ENCODE results near the gene UGCG. TPM values are rescaled to one million over a fixed set of nuclear protein-coding genes. Genes with fewer than 3 reads are reported as not detected.

UGCG gene
- total and polyA plus RNA-seq, 10 of the 15 experiments (the other 5 are each of a cell fraction or from before 2014, with no cell fraction given), result 21.7 to 96.6 (median 48.9) TPM

DNA sequence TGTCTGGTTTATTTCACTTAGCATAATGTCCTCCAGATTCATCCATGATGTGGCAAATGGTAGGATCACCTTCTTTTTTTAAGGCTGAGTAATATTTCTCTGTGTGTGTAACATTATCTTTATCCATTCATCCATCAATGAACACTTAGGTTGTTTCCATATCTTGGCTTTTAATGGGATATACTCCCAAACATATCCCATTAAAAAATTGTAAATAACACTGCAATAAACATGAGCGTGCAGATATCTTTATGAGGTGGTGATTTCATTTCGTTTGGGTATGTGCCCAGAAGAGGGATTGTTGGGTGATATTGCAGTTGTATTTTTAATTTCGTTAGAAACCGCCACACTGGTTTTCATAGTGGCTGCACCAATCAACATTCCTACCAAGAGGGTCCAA is 36.2 kb upstream of the UGCG start:
- ChIA-PET CTCF (interaction anchor here (0.7 kb wide), 1 partner anchor 27 kb away, joined by 3 read pairs; no protein-coding TSS in a partner anchor), POLR2A (no interaction called here), RAD21 (ENCODE audit: unreplicated experiment) (no interaction called here), SMC1A (ENCODE audit: uncharacterized antibody, unreplicated experiment) (no interaction called here)
- Histone ChIP-seq H3K4me2 (ENCODE audit: control insufficient read depth, insufficient read depth) (no peak overlapping the region), H3K4me3 (no peak overlapping the region), H3K79me2 (ENCODE audit: control insufficient read depth, insufficient read depth, low read length) (no peaks in the 10 kb centered on the region), H3K9me3 (replicated peaks; ENCODE audit: control insufficient read depth, insufficient read depth, low read length) (no peaks in the 10 kb centered on the region), H4K20me1 (ENCODE audit: control insufficient read depth, insufficient read depth) (no peaks in the 10 kb centered on the region), H3K9ac (ENCODE audit: control insufficient read depth, insufficient read depth, low read length) (no peak overlapping the region), H3K4me1 (ENCODE audit: control insufficient read depth, insufficient read depth, low read length) (no peaks in the 10 kb centered on the region), H2AFZ (ENCODE audit: control insufficient read depth, low read depth, low read length) (no peak overlapping the region), H3K27ac (ENCODE audit: control insufficient read depth, insufficient read depth) (no peak overlapping the region), H3K36me3 (ENCODE audit: control insufficient read depth in 2 of 2, insufficient read depth in 2 of 2, low read length in 1 of 2) (no peaks in the 10 kb centered on the region), H3K27me3 (replicated peaks in 1 of 2; ENCODE audit: control insufficient read depth in 2 of 2, insufficient read depth in 2 of 2, low read length in 1 of 2) (no peaks in the 10 kb centered on the region)
- DNase-seq (ENCODE audit: low read depth, low spot score) (no peak), ATAC-seq (no peak), FAIRE-seq (no peak)
- intact Hi-C loops (cut with micrococcal nuclease; ENCODE audit: unreplicated experiment), result no loop called here
- BruUV-seq (replicated peaks), result no TSS peak
- in situ Hi-C loops (cut with MboI), result no loop called here
- TF ChIP-seq PAX5 (IDR thresholded peaks at IDR 0.05; ENCODE audit: borderline replicate concordance, low read depth, low read length) (no peak), SMC3 (IDR thresholded peaks at IDR 0.05; ENCODE audit: borderline replicate concordance, low read length) (no peak), CHD4 (IDR thresholded peaks at IDR 0.05) (no peak), LARP7 (IDR thresholded peaks at IDR 0.05) (no peak), TBL1XR1 (IDR thresholded peaks at IDR 0.05; ENCODE audit: low read depth, low read length) (no peak), TCF12 (IDR thresholded peaks at IDR 0.05; ENCODE audit: low read depth, low read length) (no peak), JUNB (IDR thresholded peaks at IDR 0.05) (no peak), CREM (IDR thresholded peaks at IDR 0.05; ENCODE audit: low read depth) (no peak), BACH1 (IDR thresholded peaks at IDR 0.05; ENCODE audit: borderline replicate concordance) (no peak), CREB1 (IDR thresholded peaks at IDR 0.05; ENCODE audit: low read depth) (no peak), GATAD2B (conservative IDR thresholded peaks at IDR 0.05; ENCODE audit: low read depth) (no peak)
- TF ChIP-seq, protein P1, sequence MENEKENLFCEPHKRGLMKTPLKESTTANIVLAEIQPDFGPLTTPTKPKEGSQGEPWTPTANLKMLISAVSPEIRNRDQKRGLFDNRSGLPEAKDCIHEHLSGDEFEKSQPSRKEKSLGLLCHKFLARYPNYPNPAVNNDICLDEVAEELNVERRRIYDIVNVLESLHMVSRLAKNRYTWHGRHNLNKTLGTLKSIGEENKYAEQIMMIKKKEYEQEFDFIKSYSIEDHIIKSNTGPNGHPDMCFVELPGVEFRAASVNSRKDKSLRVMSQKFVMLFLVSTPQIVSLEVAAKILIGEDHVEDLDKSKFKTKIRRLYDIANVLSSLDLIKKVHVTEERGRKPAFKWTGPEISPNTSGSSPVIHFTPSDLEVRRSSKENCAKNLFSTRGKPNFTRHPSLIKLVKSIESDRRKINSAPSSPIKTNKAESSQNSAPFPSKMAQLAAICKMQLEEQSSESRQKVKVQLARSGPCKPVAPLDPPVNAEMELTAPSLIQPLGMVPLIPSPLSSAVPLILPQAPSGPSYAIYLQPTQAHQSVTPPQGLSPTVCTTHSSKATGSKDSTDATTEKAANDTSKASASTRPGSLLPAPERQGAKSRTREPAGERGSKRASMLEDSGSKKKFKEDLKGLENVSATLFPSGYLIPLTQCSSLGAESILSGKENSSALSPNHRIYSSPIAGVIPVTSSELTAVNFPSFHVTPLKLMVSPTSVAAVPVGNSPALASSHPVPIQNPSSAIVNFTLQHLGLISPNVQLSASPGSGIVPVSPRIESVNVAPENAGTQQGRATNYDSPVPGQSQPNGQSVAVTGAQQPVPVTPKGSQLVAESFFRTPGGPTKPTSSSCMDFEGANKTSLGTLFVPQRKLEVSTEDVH (IDR thresholded peaks at IDR 0.05; ENCODE audit: low read depth, partially characterized antibody), result no peak
- TF ChIP-seq, protein P2, sequence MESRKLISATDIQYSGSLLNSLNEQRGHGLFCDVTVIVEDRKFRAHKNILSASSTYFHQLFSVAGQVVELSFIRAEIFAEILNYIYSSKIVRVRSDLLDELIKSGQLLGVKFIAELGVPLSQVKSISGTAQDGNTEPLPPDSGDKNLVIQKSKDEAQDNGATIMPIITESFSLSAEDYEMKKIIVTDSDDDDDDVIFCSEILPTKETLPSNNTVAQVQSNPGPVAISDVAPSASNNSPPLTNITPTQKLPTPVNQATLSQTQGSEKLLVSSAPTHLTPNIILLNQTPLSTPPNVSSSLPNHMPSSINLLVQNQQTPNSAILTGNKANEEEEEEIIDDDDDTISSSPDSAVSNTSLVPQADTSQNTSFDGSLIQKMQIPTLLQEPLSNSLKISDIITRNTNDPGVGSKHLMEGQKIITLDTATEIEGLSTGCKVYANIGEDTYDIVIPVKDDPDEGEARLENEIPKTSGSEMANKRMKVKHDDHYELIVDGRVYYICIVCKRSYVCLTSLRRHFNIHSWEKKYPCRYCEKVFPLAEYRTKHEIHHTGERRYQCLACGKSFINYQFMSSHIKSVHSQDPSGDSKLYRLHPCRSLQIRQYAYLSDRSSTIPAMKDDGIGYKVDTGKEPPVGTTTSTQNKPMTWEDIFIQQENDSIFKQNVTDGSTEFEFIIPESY (IDR thresholded peaks at IDR 0.05), result no peak
- WGBS (ENCODE audit: insufficient coverage, insufficient replicate concordance, low lambda C conversion rate, missing lambda C conversion rate), result 87% methylated on average over 4 of the region's 4 CpGs

Measured in GM12878 (cell line).